Measurements from ENCODE around the gene SIAH1.

Gene SIAH1

GRCh38 chr16:48369765-48370164 is 15.4 kb downstream of the SIAH1 start:
- CTCF ChIA-PET: interaction anchor here (1.4 to 1.7 kb wide), 7 partner anchors 9 to 253 kb away, joined by 4 to 8 read pairs (median 5); partner anchors contain the start of gene SIAH1
- POLR2A ChIA-PET: no interaction called here
- DNase-seq (ENCODE audit: extremely low spot score): no peak
- TF ChIP-seq CTCF (IDR thresholded peaks at IDR 0.05; ENCODE audit: control extremely low read depth, extremely low read depth, low read depth, missing control alignments): no peak

- no peak for TF ChIP-seq CTCF (IDR thresholded peaks at IDR 0.05; ENCODE audit: control extremely low read depth, extremely low read depth, low read depth, missing control alignments)
- CTCF ChIA-PET: interaction anchor here (0.9 to 2.5 kb wide), 6 partner anchors 9 to 256 kb away, joined by 3 to 6 read pairs (median 5); no protein-coding TSS in a partner anchor
- DNase-seq (ENCODE audit: extremely low spot score): no peak
- POLR2A ChIA-PET: interaction anchor here (1.5 kb wide), 1 partner anchor 12 kb away, joined by 7 read pairs; no protein-coding TSS in a partner anchor
Observed at GRCh38 chr16:48367441-48368049, 17.7 kb downstream of the SIAH1 start.

GRCh38 chr16:48366165-48367093 is 18.8 kb downstream of the SIAH1 start:
- TF ChIP-seq CTCF (IDR thresholded peaks at IDR 0.05; ENCODE audit: control extremely low read depth, extremely low read depth, low read depth, missing control alignments): no peak
- ChIA-PET POLR2A (interaction anchor here (0.7 to 1.5 kb wide), 6 partner anchors 10 to 243 kb away, joined by 3 to 11 read pairs (median 6); partner anchors contain the start of genes N4BP1 and SIAH1), CTCF (interaction anchor here (1.2 to 3.0 kb wide), 12 partner anchors 8 to 264 kb away, joined by 3 to 20 read pairs (median 5); partner anchors contain the start of gene SIAH1)
- DNase-seq (ENCODE audit: extremely low spot score): peak; percentile 50

- CTCF ChIA-PET: interaction anchor here (0.8 to 3.0 kb wide), 12 partner anchors 9 to 265 kb away, joined by 3 to 20 read pairs (median 5); partner anchors contain the start of gene SIAH1
- POLR2A ChIA-PET: interaction anchor here (0.7 to 1.5 kb wide), 7 partner anchors 10 to 257 kb away, joined by 3 to 11 read pairs (median 6); partner anchors contain the start of genes N4BP1 and SIAH1
- DNase-seq (ENCODE audit: extremely low spot score): peak; percentile 86
- no peak for TF ChIP-seq CTCF (IDR thresholded peaks at IDR 0.05; ENCODE audit: control extremely low read depth, extremely low read depth, low read depth, missing control alignments)
Observed at GRCh38 chr16:48365601-48366164, 19.5 kb downstream of the SIAH1 start.

GRCh38 chr16:48365025-48365600 is 20.1 kb downstream of the SIAH1 start:
- DNase-seq (ENCODE audit: extremely low spot score): no peak
- ChIA-PET CTCF (interaction anchor here (0.8 to 3.0 kb wide), 9 partner anchors 10 to 165 kb away, joined by 3 to 20 read pairs (median 5); partner anchors contain the start of gene SIAH1), POLR2A (interaction anchor here (1.1 to 1.4 kb wide), 3 partner anchors 20 to 258 kb away, joined by 3 to 7 read pairs (median 3); partner anchors contain the start of genes N4BP1 and SIAH1)
- no peak for TF ChIP-seq CTCF (IDR thresholded peaks at IDR 0.05; ENCODE audit: control extremely low read depth, extremely low read depth, low read depth, missing control alignments)

Measured in GM10248 (cell line).